Epithelial cell of esophagus (primary cell): ENCODE data around the gene ARHGAP33.

Source experiments
- DNase-seq: peaks from one replicate; pipeline ENCODE4 v3.0.0; 2010; ENCODE audit warnings: low read depth
- H3K4me3 ChIP-seq: 2 replicates; pipeline ENCODE4 v1.5.1; 2011; ENCODE audit warnings: mild to moderate bottlenecking, low read length, control low read depth
- TF ChIP-seq, protein P1 (sequence below): IDR thresholded peaks from 2 replicates; pipeline ENCODE4 v1.5.1; 2011; ENCODE audit warnings: low read depth, mild to moderate bottlenecking, low read length, control low read depth, inconsistent platforms; ENCODE audit not compliant: insufficient read depth; ENCODE audit errors: missing control alignments

Gene ARHGAP33

DNA sequence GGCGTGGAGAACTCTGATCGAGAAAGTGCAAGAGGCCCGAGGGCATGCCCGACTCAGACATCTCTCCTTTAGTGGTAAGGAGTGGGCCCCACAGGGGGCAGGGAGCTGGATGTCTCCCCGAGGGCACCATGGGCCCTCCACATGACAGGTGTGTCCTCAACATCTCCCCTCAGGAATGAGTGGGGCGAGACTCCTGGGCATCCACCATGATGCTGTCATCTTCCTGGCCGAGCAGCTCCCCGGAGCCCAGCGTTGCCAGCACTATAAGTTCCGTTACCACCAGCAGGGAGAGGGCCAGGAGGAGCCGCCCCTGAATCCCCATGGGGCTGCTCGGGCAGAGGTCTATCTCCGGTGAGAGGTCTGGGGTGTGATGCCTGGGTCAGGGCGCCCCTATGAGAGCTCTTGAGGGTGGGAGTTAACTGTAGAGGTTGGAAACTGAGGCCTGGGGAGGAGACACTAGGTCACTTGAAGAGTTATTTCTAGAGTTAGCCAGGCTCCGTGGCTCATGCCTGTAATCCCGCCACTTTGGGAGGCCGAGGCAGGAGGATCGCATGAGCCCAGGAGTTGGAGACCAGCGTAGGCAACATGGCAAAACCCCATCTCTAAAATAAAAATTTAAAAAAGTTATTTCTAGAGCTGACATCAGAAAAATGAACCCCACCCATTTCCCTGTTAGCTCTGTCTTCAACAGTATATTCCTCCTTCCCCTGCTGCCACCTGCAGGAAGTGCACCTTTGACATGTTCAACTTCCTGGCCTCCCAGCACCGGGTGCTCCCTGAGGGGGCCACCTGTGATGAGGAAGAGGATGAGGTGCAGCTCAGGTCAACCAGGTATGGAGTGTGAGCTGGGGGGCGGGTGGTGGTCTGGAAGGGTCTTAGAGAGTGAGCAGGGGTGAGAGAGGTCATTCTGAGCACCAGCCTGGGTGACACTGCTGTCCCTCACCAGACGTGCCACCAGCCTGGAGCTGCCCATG is 38.2 kb upstream of the ARHGAP33 start:
- H3K4me3 ChIP-seq = no peak overlapping the region
- DNase-seq = peak; percentile 34
- TF ChIP-seq, protein P1, sequence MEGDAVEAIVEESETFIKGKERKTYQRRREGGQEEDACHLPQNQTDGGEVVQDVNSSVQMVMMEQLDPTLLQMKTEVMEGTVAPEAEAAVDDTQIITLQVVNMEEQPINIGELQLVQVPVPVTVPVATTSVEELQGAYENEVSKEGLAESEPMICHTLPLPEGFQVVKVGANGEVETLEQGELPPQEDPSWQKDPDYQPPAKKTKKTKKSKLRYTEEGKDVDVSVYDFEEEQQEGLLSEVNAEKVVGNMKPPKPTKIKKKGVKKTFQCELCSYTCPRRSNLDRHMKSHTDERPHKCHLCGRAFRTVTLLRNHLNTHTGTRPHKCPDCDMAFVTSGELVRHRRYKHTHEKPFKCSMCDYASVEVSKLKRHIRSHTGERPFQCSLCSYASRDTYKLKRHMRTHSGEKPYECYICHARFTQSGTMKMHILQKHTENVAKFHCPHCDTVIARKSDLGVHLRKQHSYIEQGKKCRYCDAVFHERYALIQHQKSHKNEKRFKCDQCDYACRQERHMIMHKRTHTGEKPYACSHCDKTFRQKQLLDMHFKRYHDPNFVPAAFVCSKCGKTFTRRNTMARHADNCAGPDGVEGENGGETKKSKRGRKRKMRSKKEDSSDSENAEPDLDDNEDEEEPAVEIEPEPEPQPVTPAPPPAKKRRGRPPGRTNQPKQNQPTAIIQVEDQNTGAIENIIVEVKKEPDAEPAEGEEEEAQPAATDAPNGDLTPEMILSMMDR = peak; percentile 32

DNA sequence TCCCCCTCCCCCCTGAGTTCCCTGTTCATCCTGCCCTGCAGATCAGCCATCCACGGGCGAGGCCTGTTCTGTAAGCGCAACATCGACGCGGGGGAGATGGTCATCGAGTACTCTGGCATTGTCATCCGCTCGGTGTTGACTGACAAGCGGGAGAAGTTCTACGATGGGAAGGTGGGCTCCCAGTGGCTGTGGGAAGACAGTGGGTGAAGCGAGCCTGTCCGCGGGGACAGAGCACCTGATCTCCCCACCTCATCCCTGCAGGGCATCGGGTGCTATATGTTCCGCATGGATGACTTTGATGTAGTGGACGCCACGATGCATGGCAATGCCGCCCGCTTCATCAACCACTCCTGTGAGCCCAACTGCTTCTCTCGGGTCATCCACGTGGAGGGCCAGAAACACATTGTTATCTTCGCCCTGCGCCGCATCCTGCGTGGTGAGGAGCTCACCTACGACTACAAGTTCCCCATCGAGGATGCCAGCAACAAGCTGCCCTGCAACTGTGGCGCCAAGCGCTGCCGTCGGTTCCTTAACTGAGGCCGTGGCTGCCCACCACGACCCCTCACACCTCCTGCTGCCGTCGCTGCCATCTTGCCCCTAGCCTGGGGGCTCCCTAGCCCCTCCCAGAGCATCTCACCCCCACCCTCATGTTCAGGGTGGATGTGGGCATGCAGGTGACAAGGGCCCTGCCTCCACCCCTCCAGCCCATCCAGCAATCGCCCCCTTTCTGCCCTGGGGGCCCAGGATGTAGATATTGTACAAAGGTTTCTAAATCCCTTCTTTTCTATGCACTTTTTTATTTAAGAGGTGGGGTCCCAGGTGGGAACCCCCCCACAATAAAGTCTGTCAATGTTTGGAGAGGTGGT is 37.1 kb upstream of the ARHGAP33 start:
- TF ChIP-seq, protein P1 = no peak
- no peak for DNase-seq
- H3K4me3 ChIP-seq = no peak overlapping the region

DNA sequence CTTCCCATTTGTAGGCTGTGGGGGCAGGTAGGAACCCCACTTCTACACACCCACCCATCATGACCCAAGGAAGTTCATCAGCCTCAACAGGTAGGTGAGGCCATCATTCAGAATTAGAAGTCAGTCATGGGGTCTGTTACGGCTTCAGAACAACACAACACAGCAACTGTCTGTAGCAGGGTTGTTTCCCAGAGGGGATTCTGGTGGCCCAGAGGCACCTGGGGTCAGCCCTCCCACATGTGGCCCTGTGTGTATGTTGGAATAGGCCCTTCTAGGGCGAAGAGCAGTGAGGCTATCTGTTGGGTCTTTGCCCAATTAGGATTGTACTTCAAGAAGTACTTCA is 36.5 kb upstream of the ARHGAP33 start:
- TF ChIP-seq, protein P1 = no peak
- DNase-seq = no peak
- no peak overlapping the region for H3K4me3 ChIP-seq

DNA sequence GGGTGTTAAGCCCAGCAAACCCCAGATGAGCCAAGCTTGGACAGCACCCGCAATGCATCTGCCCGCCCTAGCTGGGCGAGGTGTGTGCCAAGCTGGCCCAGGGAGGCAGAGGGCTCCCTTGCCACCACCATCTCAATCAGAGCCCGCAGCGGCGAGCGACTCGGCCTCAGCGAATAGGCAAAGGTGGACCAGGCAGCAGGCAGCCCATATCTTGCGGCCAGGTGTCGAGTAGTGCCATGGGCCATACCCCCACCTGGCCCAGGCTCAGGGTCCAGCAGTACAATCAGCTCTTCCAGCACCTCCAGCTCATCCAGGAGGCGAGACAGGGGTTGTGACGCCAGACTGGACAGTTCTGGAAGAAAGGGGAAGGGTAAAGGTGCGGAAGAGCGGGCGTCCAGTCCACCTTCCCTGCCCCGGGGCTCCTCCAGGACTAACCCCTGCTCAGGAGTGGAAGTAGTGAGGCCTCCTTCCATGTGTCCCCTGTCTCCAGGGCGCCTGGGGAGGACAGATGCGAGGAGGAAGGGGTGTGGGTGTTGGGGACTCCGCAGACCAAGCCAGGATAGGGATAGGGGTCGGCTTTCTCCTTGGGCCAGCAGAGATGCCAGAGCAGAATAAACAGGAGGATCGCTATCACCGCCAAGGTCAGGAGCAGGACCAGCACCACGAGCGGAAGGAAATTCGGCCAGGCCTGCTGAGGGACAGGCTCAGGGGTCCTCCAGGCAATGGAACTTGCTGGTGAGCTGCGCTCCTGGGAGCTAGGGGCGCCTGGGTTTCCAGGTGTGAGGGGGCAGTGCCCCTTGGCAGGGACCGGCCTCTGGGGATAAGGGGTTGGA is 35.9 kb upstream of the ARHGAP33 start:
- peak overlapping the region; percentile 72 for H3K4me3 ChIP-seq
- TF ChIP-seq, protein P1 = no peak
- no peak for DNase-seq

DNA sequence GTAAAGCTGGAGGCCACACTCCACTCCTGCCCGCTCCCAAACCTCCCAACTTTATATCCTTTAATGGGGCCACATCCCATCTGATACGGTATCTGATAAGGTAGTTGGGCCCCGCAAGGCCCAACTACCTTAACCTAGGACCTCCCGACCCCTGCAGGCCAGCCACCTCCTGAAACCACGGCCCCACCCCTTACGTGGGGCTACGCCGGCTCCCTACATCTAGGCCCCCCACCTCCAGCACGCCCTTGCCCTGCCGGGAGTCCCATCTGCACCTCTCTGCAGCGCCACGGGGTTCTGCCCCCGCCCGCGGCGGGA is 35.3 kb upstream of the ARHGAP33 start:
- TF ChIP-seq, protein P1 = no peak
- no peak for DNase-seq
- H3K4me3 ChIP-seq = peak overlapping the region; percentile 72

DNA sequence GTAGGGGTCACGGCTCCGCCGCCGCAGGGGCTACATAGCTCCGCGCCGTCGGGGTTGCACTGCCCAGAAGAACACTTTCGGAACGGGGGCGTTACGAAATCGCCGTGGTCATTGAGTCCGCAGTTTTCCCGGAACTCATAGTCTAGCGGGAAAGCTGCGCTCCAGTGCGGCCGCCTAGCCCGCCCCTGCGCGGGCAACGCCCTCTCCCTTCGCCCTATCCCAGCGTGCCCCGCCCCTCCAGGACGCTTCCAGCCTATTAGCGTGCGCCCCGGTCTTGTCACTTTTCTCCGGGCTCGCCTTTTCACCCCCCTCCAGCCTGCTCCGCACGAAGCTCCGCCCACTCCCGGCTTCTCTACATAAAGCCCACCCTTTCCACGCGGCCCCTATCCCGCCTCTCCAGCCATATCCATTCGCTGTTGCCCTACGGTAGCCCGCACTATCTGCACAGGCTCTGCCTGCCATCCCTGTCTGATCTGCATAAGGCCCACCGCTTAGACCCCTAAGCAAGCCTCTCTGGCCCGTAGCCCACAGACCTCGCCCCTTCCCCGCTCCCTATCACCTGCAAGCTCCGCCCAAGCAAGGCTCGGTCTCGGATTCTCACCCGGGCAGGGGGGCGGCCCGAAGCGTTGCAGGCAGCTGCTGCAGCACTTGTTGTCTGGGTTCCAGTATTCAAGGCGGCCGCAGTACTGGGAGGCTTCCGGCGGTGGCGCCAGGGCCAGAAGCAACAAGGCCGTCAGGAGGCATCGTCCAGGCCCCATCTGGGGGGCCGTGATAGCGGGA is 34.8 kb upstream of the ARHGAP33 start:
- peak overlapping the region; percentile 72 for H3K4me3 ChIP-seq
- peak; percentile 97 for DNase-seq
- TF ChIP-seq, protein P1 = peak; percentile 28
